ENCODE data around the gene ALOXE3.
"Not testable (repeated sequence)": the region's sequence is repeated elsewhere in the genome, so short reads cannot be mapped to it uniquely, and the experiment has no call there.

The ALOXE3 gene

DNA sequence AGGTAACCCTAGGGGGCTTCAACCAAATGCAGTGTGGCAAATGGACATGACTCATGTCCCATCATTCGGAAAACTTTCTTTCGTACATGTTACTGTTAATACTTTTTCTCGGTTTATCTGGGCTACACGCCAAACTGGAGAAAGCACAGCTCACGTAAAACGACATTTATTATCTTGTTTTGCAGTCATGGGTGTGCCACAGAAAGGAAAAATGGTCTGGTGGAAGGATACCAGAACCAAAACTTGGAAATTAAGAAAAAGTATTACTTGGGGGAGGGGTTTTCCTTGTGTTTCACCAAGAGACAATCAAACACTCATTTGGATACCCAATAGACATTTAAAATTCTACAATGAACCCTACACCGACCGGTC, 55.9 kb downstream of the ALOXE3 start:
- Histone ChIP-seq H3K4me1 (ENCODE audit: insufficient read depth, low read length, severe bottlenecking) (peaks cover 6% of the 10 kb centered on the region), H3F3A (ENCODE audit: insufficient read depth, low read length) (no peaks in the 10 kb centered on the region), H2AFZ (ENCODE audit: low read length) (no peak overlapping the region), H3K79me2 (ENCODE audit: insufficient read depth, low read length) (no peaks in the 10 kb centered on the region), H4K20me1 (ENCODE audit: insufficient read depth, low read length) (no peaks in the 10 kb centered on the region), H3K36me3 (ENCODE audit: insufficient read depth, low read length) (no peaks in the 10 kb centered on the region), H3K9me2 (ENCODE audit: low read depth, low read length) (no peaks in the 10 kb centered on the region), H3K27ac (ENCODE audit: low read depth, low read length, poor library complexity, severe bottlenecking) (no peak overlapping the region), H3K9ac (ENCODE audit: low read length) (no peak overlapping the region), H3K4me3 (ENCODE audit: low read depth, low read length, poor library complexity, severe bottlenecking) (no peak overlapping the region), H3K9me3 (ENCODE audit: low read length) (no peaks in the 10 kb centered on the region), H3K4me2 (ENCODE audit: low read length) (no peak overlapping the region), H3K27me3 (ENCODE audit: insufficient read depth, low read length) (no peaks in the 10 kb centered on the region)
- TF ChIP-seq, protein P1, sequence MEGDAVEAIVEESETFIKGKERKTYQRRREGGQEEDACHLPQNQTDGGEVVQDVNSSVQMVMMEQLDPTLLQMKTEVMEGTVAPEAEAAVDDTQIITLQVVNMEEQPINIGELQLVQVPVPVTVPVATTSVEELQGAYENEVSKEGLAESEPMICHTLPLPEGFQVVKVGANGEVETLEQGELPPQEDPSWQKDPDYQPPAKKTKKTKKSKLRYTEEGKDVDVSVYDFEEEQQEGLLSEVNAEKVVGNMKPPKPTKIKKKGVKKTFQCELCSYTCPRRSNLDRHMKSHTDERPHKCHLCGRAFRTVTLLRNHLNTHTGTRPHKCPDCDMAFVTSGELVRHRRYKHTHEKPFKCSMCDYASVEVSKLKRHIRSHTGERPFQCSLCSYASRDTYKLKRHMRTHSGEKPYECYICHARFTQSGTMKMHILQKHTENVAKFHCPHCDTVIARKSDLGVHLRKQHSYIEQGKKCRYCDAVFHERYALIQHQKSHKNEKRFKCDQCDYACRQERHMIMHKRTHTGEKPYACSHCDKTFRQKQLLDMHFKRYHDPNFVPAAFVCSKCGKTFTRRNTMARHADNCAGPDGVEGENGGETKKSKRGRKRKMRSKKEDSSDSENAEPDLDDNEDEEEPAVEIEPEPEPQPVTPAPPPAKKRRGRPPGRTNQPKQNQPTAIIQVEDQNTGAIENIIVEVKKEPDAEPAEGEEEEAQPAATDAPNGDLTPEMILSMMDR (IDR thresholded peaks at IDR 0.05; ENCODE audit: low read length), result no peak
- TF ChIP-seq EZH2 (IDR thresholded peaks at IDR 0.05; ENCODE audit: borderline replicate concordance, low read length), result no peak

GRCh38 chr17:8061851-8062250, 56.5 kb downstream of the ALOXE3 start:
- H3K27me3 ChIP-seq (ENCODE audit: insufficient read depth, low read length); H3K9me2 ChIP-seq (ENCODE audit: low read depth, low read length); H3K36me3 ChIP-seq (ENCODE audit: insufficient read depth, low read length); H4K20me1 ChIP-seq (ENCODE audit: insufficient read depth, low read length); H3K79me2 ChIP-seq (ENCODE audit: insufficient read depth, low read length); H3K4me3 ChIP-seq (ENCODE audit: low read depth, low read length, poor library complexity, severe bottlenecking); H3K9me3 ChIP-seq (ENCODE audit: low read length); H3K27ac ChIP-seq (ENCODE audit: low read depth, low read length, poor library complexity, severe bottlenecking); H3K9ac ChIP-seq (ENCODE audit: low read length); H3F3A ChIP-seq (ENCODE audit: insufficient read depth, low read length); H2AFZ ChIP-seq (ENCODE audit: low read length); H3K4me2 ChIP-seq (ENCODE audit: low read length): not testable (repeated sequence)
- H3K4me1 ChIP-seq (ENCODE audit: insufficient read depth, low read length, severe bottlenecking), result peaks cover 12% of the 10 kb centered on the region

- Histone ChIP-seq H3K4me3 (ENCODE audit: low read depth, low read length, poor library complexity, severe bottlenecking) (no peak overlapping the region), H3K9me3 (ENCODE audit: low read length) (no peaks in the 10 kb centered on the region), H3K27me3 (ENCODE audit: insufficient read depth, low read length) (no peaks in the 10 kb centered on the region), H3K4me1 (ENCODE audit: insufficient read depth, low read length, severe bottlenecking) (peaks cover 24% of the 10 kb centered on the region), H3K27ac (ENCODE audit: low read depth, low read length, poor library complexity, severe bottlenecking) (no peak overlapping the region), H3K79me2 (ENCODE audit: insufficient read depth, low read length) (no peaks in the 10 kb centered on the region), H4K20me1 (ENCODE audit: insufficient read depth, low read length) (no peaks in the 10 kb centered on the region), H3K9me2 (ENCODE audit: low read depth, low read length) (no peaks in the 10 kb centered on the region), H3K36me3 (ENCODE audit: insufficient read depth, low read length) (no peaks in the 10 kb centered on the region), H2AFZ (ENCODE audit: low read length) (no peak overlapping the region), H3K4me2 (ENCODE audit: low read length) (no peak overlapping the region), H3F3A (ENCODE audit: insufficient read depth, low read length) (no peaks in the 10 kb centered on the region), H3K9ac (ENCODE audit: low read length) (no peak overlapping the region)
- no peak for TF ChIP-seq EZH2 (IDR thresholded peaks at IDR 0.05; ENCODE audit: borderline replicate concordance, low read length)
- TF ChIP-seq, protein P1 (IDR thresholded peaks at IDR 0.05; ENCODE audit: low read length), result peak; percentile 73
These were observed 58.0 kb downstream of the ALOXE3 start for GRCh38 chr17:8060274-8060673.

DNA sequence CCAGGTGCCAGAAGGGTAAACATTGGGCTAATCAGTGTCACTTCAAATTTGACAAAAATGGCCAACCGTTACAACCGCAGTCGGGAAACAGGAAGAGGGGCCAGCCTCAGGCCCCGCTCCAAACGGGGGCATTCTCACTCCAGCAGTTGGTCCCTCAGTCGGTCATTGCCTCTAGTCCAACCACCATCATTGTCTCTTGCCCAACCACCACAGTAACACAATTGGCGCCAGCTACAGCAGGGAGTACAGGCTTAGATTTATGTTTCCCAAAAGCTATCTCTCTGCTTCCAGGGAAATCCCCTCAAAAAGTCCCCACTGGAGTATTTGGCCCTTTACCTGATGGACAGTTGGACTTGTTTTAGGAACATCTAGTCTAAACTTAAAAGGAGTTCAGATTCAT, 59.2 kb downstream of the ALOXE3 start:
- H3K9me2 ChIP-seq (ENCODE audit: low read depth, low read length), result no peaks in the 10 kb centered on the region
- TF ChIP-seq, protein P1 (IDR thresholded peaks at IDR 0.05; ENCODE audit: low read length), result no peak
- TF ChIP-seq EZH2 (IDR thresholded peaks at IDR 0.05; ENCODE audit: borderline replicate concordance, low read length), result no peak
- H3K4me3 ChIP-seq (ENCODE audit: low read depth, low read length, poor library complexity, severe bottlenecking), result no peak overlapping the region
- H4K20me1 ChIP-seq (ENCODE audit: insufficient read depth, low read length), result no peaks in the 10 kb centered on the region
- peaks cover 24% of the 10 kb centered on the region for H3K4me1 ChIP-seq (ENCODE audit: insufficient read depth, low read length, severe bottlenecking)
- no peaks in the 10 kb centered on the region for H3K27me3 ChIP-seq (ENCODE audit: insufficient read depth, low read length)
- no peak overlapping the region for H3K9ac ChIP-seq (ENCODE audit: low read length)
- H3K9me3 ChIP-seq (ENCODE audit: low read length), result no peaks in the 10 kb centered on the region
- H3K4me2 ChIP-seq (ENCODE audit: low read length), result no peak overlapping the region
- no peaks in the 10 kb centered on the region for H3K79me2 ChIP-seq (ENCODE audit: insufficient read depth, low read length)
- H3K27ac ChIP-seq (ENCODE audit: low read depth, low read length, poor library complexity, severe bottlenecking), result no peak overlapping the region
- no peaks in the 10 kb centered on the region for H3F3A ChIP-seq (ENCODE audit: insufficient read depth, low read length)
- H2AFZ ChIP-seq (ENCODE audit: low read length), result no peak overlapping the region
- H3K36me3 ChIP-seq (ENCODE audit: insufficient read depth, low read length), result no peaks in the 10 kb centered on the region
